Stomach (tissue), 4 donors: ENCODE results near the gene FMO2.

Experiments used
- POLR2A ChIP-seq, 4 donors: fragments of 450-650 bp; IDR thresholded peaks; one replicate each; pipeline ENCODE4 v1.6.1; 2016; ENCODE audit warnings: antibody characterized with exemption in 4 of 4, control low read depth in 2 of 4, mild to moderate bottlenecking in 1 of 4, moderate library complexity in 1 of 4
- TF ChIP-seq, protein P1 (sequence below), 7 experiments: fragments of 450-650 bp in 4 of 7; fragments of 200-600 bp in 3 of 7; sonication (generic) in 3 of 7; IDR thresholded peaks; one replicate each; pipeline ENCODE4 v1.5.1; 2016 to 2019; ENCODE audit warnings: antibody characterized with exemption in 7 of 7, control low read depth in 2 of 7, mild to moderate bottlenecking in 1 of 7

DNA sequence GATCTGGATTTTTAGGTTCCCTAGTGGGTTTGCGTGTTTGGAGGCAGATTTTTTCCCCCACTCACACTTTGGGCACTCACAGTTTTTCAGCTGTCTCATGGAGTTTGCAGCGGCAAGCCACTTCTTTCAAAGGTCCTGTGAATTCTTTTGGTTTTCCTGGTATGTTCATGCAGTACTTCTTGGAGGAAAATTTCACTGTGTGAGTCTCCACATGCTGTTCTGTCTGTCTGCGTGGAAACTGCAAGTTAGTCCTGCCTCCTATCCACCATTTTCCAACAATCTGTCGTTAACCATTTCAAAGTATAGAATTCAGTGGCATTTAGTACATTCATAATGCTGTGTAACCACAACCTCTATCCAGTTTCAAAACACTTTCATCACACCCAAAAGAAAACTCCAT lies 62.4 kb downstream of the FMO2 start:
- no peak for TF ChIP-seq POLR2A (IDR thresholded peaks at IDR 0.05)
- TF ChIP-seq, protein P1, sequence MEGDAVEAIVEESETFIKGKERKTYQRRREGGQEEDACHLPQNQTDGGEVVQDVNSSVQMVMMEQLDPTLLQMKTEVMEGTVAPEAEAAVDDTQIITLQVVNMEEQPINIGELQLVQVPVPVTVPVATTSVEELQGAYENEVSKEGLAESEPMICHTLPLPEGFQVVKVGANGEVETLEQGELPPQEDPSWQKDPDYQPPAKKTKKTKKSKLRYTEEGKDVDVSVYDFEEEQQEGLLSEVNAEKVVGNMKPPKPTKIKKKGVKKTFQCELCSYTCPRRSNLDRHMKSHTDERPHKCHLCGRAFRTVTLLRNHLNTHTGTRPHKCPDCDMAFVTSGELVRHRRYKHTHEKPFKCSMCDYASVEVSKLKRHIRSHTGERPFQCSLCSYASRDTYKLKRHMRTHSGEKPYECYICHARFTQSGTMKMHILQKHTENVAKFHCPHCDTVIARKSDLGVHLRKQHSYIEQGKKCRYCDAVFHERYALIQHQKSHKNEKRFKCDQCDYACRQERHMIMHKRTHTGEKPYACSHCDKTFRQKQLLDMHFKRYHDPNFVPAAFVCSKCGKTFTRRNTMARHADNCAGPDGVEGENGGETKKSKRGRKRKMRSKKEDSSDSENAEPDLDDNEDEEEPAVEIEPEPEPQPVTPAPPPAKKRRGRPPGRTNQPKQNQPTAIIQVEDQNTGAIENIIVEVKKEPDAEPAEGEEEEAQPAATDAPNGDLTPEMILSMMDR (IDR thresholded peaks at IDR 0.05), result no peak
